Chondrocyte (in vitro differentiated cells): ENCODE data around the gene BAIAP2. TPM values are rescaled to one million over a fixed set of nuclear protein-coding genes. Genes with fewer than 3 reads are reported as not detected.

Experiments used
- DNase-seq: peaks from one replicate; pipeline ENCODE4 v3.0.0; 2021; ENCODE audit warnings: mixed read lengths, low spot score
- H3K27ac Mint-ChIP-seq: one replicate; pipeline ENCODE4 v1.8.0; 2021; ENCODE audit warnings: mild to moderate bottlenecking, moderate library complexity, mixed read lengths; ENCODE audit not compliant: unreplicated experiment
- H3K27me3 Mint-ChIP-seq: 2 replicates; pipeline ENCODE4 v1.8.0; 2021; ENCODE audit warnings: low read depth, mixed read lengths
- H3K36me3 Mint-ChIP-seq: 2 replicates; pipeline ENCODE4 v1.8.0; 2021; ENCODE audit warnings: low read depth, mixed read lengths
- H3K4me1 Mint-ChIP-seq: 2 replicates; pipeline ENCODE4 v1.8.0; 2021; ENCODE audit warnings: low read depth, mild to moderate bottlenecking, mixed read lengths
- H3K4me3 Mint-ChIP-seq: one replicate; pipeline ENCODE4 v1.8.0; 2021; ENCODE audit warnings: mild to moderate bottlenecking, moderate library complexity, mixed read lengths; ENCODE audit not compliant: unreplicated experiment
- H3K9me3 Mint-ChIP-seq: 2 replicates; pipeline ENCODE4 v1.8.0; 2021; ENCODE audit warnings: low read depth, mixed read lengths
- total RNA-seq: library from RNA; stranded (reverse); gene quantifications from 3 replicates; pipeline ENCODE4 v1.2.1, GENCODE V29; 2021
- TF ChIP-seq, protein P1 (sequence below): fragments of 200-600 bp; sonication (generic); IDR thresholded peaks from 2 replicates; pipeline ENCODE4 v1.5.0; 2021; ENCODE audit warnings: antibody characterized with exemption, mild to moderate bottlenecking, moderate library complexity

BAIAP2 gene
- total RNA-seq, 1 donor from 2014 or later = 29.5 TPM

DNA sequence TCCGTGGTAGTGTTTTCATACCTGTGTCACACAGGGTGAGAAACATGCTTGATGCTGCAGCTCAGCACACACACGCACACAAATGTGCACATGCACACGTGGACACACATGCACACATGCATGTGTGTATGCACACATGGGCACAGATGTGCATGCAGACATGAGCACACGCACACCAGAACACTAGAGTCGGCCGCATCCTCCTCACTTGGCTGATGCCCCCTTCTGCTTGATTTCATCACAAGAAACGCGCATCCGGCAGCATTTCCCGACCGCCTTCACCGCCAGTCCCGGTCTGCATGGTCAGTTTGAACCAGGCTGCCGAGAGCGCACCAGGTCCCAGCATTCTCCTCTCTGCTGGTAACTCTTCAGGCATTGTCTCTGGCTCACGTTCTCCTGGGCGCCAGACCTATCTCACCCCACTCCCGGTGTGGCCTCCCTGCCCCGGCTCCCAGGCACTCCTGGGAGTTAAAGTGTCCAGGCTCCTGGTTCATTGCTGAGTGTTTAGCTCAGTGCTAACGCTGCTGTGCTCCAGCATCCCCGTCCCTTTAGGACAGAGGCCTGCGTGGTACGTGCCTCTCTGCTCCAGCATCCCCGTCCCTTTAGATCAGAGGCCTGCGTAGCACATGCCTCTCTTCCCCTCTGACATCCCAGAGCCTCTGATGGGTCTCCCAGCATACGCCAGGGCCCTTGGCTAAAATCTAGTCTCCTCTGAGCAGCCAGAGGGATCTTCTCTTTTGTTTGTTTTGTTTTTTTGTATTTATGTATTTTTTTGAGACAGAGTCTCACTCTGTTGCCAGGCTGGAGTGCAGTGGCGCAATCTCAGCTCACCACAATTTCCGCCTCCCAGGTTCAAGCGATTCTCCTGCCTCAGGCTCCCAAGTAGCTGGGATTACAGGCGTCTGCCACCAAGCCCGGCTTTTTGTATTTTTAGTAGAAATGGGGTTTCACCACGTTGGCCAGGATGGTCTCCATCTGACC, 16.0 kb downstream of the BAIAP2 start:
- Mint-ChIP-seq H3K27ac (peak overlapping the region; percentile 32), H3K4me1 (peaks cover 22% of the 10 kb centered on the region)

DNA sequence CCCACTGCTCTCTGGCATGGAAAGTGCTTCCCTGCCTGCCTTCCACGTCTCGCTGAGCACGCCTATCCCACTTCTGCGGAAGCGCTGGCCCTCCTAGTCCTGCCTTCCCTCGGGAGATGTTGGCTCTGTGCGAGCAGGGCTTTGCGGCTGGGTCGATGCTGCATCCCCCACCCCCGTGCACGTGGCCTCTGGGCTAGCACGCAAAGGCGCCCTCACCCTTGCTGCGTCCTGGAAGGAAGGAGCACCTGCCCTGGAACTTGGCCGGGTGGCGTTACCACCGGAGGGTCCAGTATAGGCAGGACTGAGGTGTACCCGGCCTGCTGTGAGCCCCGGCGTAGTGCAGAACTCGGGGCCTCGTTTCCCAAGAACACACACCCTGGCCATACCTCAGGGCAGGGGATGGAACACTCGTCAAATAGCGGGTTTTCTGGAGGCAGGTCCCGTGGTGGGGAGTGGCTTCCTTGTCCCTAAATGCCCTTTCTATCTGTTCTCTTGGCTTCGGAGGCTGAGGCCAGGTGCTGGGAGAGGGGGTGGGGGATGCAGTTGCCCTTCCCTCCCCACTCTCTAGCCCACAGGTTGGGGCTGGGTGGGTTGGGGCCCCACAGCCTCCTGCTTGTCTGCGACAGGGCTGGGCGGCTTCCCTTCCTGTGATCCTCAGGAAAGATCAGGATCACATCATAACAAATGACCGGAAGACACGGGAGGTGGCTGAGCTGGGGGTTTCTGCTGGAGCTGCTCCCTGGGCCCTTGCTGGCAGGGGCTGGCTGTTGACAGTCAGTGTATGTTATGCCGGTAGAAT, 17.4 kb downstream of the BAIAP2 start:
- Mint-ChIP-seq H3K27me3 (no peaks in the 10 kb centered on the region), H3K36me3 (no peaks in the 10 kb centered on the region), H3K4me1 (peaks cover 23% of the 10 kb centered on the region), H3K4me3 (no peak overlapping the region), H3K9me3 (no peaks in the 10 kb centered on the region), H3K27ac (no peak overlapping the region)
- TF ChIP-seq, protein P1, sequence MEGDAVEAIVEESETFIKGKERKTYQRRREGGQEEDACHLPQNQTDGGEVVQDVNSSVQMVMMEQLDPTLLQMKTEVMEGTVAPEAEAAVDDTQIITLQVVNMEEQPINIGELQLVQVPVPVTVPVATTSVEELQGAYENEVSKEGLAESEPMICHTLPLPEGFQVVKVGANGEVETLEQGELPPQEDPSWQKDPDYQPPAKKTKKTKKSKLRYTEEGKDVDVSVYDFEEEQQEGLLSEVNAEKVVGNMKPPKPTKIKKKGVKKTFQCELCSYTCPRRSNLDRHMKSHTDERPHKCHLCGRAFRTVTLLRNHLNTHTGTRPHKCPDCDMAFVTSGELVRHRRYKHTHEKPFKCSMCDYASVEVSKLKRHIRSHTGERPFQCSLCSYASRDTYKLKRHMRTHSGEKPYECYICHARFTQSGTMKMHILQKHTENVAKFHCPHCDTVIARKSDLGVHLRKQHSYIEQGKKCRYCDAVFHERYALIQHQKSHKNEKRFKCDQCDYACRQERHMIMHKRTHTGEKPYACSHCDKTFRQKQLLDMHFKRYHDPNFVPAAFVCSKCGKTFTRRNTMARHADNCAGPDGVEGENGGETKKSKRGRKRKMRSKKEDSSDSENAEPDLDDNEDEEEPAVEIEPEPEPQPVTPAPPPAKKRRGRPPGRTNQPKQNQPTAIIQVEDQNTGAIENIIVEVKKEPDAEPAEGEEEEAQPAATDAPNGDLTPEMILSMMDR = no peak
- DNase-seq = no peak

More for the DNA sequence above, 16.0 kb downstream of the BAIAP2 start:
- H3K36me3 Mint-ChIP-seq = no peaks in the 10 kb centered on the region
- H3K4me3 Mint-ChIP-seq = no peak overlapping the region
- TF ChIP-seq, protein P1 = no peak
- H3K27me3 Mint-ChIP-seq = no peaks in the 10 kb centered on the region
- H3K9me3 Mint-ChIP-seq = no peaks in the 10 kb centered on the region
- no peak for DNase-seq

DNA sequence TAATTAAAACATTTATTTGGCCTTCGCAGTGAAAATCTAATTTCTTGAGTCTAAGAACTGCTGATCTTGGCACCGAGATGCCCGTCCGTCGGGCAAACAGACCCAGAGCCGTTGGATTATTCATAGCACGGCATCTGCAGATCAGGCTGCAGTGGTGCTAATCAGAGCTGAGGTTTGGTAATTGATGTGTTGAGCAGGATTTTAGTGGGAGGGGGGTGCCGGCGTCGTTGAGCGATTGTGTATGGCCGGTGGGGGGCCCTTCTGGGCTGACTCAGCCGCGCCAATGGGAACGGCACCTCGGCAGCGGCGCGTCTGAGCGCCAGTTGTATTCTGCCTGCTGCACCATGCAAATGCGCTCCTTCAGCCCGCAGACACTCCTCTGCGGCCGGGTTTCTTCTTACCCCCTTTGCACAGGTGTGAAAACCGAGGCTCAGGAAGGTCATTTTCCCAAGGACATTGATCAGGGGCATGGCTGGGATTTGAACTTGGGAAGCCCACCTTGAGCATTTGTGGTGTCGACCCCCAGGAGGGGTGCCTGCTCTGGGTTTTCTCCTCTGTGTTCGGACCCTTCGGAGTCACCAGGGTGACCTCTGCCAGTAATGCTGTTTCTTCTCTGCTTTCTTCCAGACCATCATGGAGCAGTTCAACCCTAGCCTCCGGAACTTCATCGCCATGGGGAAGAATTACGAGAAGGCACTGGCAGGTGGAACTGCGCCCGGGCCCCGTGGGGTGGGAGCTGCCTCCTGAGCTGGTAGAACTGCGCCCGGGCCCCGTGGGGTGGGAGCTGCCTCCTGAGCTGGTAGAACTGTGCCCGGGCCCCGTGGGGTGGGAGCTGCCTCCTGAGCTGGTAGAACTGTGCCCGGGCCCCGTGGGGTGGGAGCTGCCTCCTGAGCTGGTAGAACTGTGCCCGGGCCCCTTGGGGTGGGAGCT, 18.4 kb downstream of the BAIAP2 start:
- Mint-ChIP-seq H3K27me3 (no peaks in the 10 kb centered on the region), H3K27ac (no peak overlapping the region), H3K4me3 (no peak overlapping the region), H3K36me3 (no peaks in the 10 kb centered on the region), H3K4me1 (peaks cover 30% of the 10 kb centered on the region), H3K9me3 (no peaks in the 10 kb centered on the region)
- no peak for DNase-seq
- TF ChIP-seq, protein P1 = no peak

DNA sequence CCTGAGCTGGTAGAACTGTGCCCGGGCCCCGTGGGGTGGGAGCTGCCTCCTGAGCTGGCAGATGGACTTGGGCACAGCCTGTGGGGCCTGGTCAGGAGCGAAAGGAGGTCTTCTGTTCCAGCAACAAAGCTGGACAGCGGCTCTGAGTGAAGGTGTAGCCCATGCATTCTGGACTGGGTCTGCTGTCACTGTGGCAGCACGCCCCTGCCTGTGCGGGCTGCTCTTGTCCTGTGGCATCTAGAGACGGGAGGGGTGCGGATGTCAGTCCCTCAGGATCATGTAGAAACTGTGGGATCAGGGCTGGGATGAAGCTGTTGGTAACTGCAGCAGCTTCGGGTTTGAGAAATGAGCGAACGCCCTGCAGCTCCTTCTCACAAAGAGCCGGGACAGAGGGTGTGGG, 19.4 kb downstream of the BAIAP2 start:
- no peaks in the 10 kb centered on the region for H3K27me3 Mint-ChIP-seq
- no peaks in the 10 kb centered on the region for H3K9me3 Mint-ChIP-seq
- DNase-seq = no peak
- TF ChIP-seq, protein P1 = no peak
- H3K4me3 Mint-ChIP-seq = no peak overlapping the region
- no peak overlapping the region for H3K27ac Mint-ChIP-seq
- peaks cover 25% of the 10 kb centered on the region for H3K4me1 Mint-ChIP-seq
- H3K36me3 Mint-ChIP-seq = no peaks in the 10 kb centered on the region
